Immature natural killer cell (primary cell): Measurements from ENCODE around the gene SLC9A9. TPM values are rescaled to one million over a fixed set of nuclear protein-coding genes. Genes with fewer than 3 reads are reported as not detected.
A peak's percentile ranks its signal among the peaks of the same experiment; 100 is the strongest.

Experiments used
- DNase-seq, 3 donors: peaks; one replicate each; pipeline ENCODE4 v3.0.0; 2022; ENCODE audit warnings: mixed read lengths in 1 of 3
- H3K27ac Mint-ChIP-seq, 6 donors: one replicate each; pipeline ENCODE4 v1.8.0; 2020; ENCODE audit warnings: mixed read lengths in 6 of 6, mild to moderate bottlenecking in 5 of 6, inconsistent platforms in 4 of 6, moderate library complexity in 3 of 6
- H3K27me3 Mint-ChIP-seq, 3 donors: one replicate each; pipeline ENCODE4 v1.8.0; 2020 to 2021; ENCODE audit warnings: low read depth in 3 of 3, mild to moderate bottlenecking in 3 of 3, mixed read lengths in 3 of 3, moderate library complexity in 3 of 3, inconsistent platforms in 1 of 3
- H3K36me3 Mint-ChIP-seq, 3 donors: one replicate each; pipeline ENCODE4 v1.8.0; 2020; ENCODE audit warnings: mixed read lengths in 3 of 3, inconsistent platforms in 2 of 3, mild to moderate bottlenecking in 2 of 3
- H3K4me1 Mint-ChIP-seq, 2 donors: one replicate each; pipeline ENCODE4 v1.8.0; 2020; ENCODE audit warnings: inconsistent platforms in 2 of 2, mild to moderate bottlenecking in 2 of 2, mixed read lengths in 2 of 2, moderate library complexity in 1 of 2
- H3K4me3 Mint-ChIP-seq, 5 donors: one replicate each; pipeline ENCODE4 v1.8.0; 2020; ENCODE audit warnings: mild to moderate bottlenecking in 5 of 5, mixed read lengths in 5 of 5, inconsistent platforms in 3 of 5, moderate library complexity in 3 of 5
- H3K9me3 Mint-ChIP-seq, 6 donors: one replicate each; pipeline ENCODE4 v1.8.0; 2020; ENCODE audit warnings: mild to moderate bottlenecking in 6 of 6, mixed read lengths in 6 of 6, inconsistent platforms in 4 of 6, moderate library complexity in 3 of 6
- polyA plus RNA-seq, 3 donors: library from polyadenylated mRNA; unstranded; fragments of 300-500 nt; fragmentation: Illumina TruSeq; gene quantifications; one replicate each; pipeline ENCODE4 v1.2.3, GENCODE V29; 2021

Gene SLC9A9
- polyA plus RNA-seq, 3 donors from 2014 or later = 17.2 to 21.3 (median 19.7) TPM

DNA sequence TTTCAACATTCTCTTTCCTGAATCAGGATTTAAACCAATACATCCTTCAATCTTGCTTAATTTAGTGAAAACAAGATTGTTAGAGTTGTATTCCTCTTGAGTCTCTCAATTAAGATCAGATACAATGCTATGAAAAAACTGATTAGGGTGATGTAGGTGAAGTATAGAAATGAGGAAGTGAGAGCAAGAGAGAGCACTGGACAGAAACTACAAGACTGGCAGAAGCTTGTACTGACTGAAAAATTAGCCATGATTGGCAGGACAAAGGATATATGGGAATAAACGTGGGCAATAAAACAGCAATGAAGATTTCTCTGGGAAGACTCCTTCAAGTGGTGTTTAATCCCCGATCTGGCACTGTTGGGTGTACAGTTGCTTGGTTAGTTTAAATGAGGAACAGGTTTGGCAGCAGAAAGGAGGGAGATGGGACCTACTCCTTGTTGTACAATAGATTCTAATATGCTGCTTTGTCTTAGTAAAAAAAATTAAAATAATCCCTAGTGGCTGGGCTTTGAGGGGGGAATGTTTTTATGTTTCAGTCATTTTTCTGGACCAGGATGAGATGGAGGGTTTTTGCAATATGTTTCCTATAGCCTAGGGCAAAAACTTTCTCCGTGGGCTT lies 252.7 kb downstream of the SLC9A9 start:
- Mint-ChIP-seq H3K9me3 (no peaks in the 10 kb centered on the region), H3K4me3 (no peak overlapping the region), H3K36me3 (peaks cover 0 to 14% (median 10%) of the 10 kb centered on the region in 3 donors), H3K27me3 (no peaks in the 10 kb centered on the region), H3K27ac (no peak overlapping the region), H3K4me1 (no peaks in the 10 kb centered on the region)
- DNase-seq = no peak

DNA sequence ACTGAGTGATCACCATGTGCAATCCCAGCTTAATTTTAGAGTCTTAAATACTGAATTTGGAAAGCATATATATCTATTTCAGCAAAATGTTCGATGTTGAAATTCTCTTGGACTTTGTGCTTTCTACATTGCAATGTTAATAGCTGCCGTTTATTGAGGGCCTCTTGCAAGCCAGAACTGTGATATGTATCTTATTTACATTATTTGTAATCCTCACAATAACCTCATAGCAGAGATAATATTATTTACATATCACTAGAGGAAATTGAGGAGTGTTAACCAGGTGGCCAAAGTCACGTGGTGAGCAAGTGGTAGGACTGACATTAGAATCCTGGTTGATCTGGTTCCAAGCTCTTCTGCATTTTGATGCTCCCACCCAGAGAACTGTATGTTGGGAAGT lies 254.1 kb downstream of the SLC9A9 start:
- no peaks in the 10 kb centered on the region for H3K4me1 Mint-ChIP-seq
- H3K4me3 Mint-ChIP-seq = no peak overlapping the region
- H3K27ac Mint-ChIP-seq = no peak overlapping the region
- peaks cover 0 to 9% (median 7%) of the 10 kb centered on the region in 3 donors for H3K36me3 Mint-ChIP-seq
- no peaks in the 10 kb centered on the region for H3K27me3 Mint-ChIP-seq
- DNase-seq = no peak
- H3K9me3 Mint-ChIP-seq = no peaks in the 10 kb centered on the region

DNA sequence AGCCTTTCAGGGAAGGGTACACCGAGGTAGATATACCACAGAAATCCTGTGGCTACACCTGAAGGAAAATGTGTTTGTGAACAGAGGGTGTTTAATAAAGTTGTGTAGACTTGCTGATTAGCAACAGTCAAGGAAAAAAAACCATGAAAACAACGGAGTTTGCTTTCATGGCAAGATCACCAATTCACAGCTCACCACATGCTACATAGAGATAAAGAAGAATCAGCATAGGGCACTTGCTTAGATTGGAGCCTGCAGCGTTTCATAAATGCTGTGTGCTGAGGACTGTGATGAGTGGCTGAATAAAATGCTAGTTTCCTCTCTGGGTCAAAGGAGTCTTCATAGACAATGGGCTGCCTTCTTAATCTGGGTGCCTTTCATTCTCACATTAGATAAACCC lies 257.6 kb downstream of the SLC9A9 start:
- Mint-ChIP-seq H3K27ac (no peak overlapping the region), H3K4me3 (no peak overlapping the region), H3K27me3 (no peaks in the 10 kb centered on the region), H3K4me1 (no peaks in the 10 kb centered on the region), H3K9me3 (no peaks in the 10 kb centered on the region), H3K36me3 (peaks cover 0 to 11% (median 4%) of the 10 kb centered on the region in 3 donors)
- no peak for DNase-seq

DNA sequence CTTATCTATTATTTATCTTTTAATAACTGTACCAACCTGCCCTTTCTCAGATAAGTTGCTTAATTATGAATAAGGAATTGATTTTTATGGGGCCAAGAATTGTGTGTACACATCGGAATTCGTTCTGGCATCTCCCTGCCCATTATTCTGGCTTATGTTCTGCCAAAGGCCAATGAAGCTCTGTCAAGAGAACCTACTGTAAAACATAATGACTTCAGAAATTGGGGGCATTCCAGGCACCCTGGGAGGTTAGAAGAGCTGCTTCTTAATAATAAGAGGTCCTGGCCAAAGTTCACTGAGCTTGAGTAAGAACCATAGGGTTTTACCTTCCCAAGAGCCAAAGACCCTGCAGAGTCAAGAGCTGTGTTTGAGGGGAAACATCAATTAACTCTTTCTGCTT lies 261.7 kb downstream of the SLC9A9 start:
- Mint-ChIP-seq H3K36me3 (peaks cover 7 to 15% (median 8%) of the 10 kb centered on the region in 3 donors), H3K4me1 (no peaks in the 10 kb centered on the region), H3K4me3 (no peak overlapping the region), H3K9me3 (no peaks in the 10 kb centered on the region), H3K27ac (no peak overlapping the region), H3K27me3 (no peaks in the 10 kb centered on the region)
- no peak for DNase-seq

DNA sequence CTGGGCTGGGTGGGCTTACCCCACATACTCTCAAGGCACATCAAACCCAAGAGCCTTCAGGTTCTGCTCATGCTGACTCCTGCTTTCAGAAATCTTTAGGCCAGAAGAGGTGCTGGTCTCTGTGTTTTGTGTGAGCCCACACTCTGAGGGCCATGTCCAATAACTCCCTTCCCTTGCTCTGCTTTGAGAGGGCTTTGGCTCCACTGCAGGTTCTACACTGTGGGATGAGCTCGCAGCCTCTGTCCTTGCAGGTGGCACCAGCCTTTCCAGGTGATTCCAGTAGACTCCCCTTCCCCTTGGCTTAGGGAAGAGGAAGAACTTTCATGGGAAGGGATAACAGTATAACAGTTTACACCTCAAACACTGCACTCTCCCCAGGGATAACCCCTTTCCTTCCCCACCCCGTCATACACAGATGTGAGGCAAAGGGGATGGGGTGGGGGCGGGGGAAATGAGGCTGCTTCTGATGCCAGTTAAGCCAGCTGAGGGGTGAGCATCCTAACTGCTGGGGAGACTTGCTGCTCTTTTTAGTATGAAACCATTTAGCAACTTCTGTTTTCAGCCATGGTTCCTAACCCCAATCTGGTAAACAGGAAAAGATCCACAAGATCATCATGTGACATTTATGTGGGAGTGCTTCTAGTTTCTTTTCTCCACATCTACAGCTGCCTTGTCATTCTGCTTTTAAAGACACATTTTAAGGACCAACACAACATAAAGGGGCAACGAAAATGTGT lies 262.4 kb downstream of the SLC9A9 start:
- no peaks in the 10 kb centered on the region for H3K27me3 Mint-ChIP-seq
- H3K4me1 Mint-ChIP-seq = no peaks in the 10 kb centered on the region
- peaks cover 7 to 17% (median 8%) of the 10 kb centered on the region in 3 donors for H3K36me3 Mint-ChIP-seq
- H3K4me3 Mint-ChIP-seq = no peak overlapping the region
- H3K27ac Mint-ChIP-seq = no peak overlapping the region
- DNase-seq = no peak
- no peaks in the 10 kb centered on the region for H3K9me3 Mint-ChIP-seq

DNA sequence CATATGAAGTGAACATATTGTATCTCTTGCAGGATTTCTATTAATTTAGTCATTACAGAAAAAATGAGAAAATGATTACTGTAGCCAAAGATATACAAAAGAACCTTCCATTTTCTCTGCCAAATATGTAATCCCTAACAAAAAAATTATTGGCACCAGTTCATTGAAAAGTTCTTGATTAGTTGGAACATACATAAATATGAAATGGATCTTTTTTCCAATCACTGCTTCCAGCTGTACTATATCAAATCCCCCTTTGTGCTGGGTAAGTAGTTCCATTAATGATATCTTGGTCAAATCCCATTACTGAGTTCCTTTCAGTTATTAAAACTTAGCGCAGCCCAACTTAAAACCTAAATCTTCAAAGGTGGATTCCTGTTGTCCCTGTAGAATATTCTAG lies 263.8 kb downstream of the SLC9A9 start:
- H3K27me3 Mint-ChIP-seq = no peaks in the 10 kb centered on the region

DNA sequence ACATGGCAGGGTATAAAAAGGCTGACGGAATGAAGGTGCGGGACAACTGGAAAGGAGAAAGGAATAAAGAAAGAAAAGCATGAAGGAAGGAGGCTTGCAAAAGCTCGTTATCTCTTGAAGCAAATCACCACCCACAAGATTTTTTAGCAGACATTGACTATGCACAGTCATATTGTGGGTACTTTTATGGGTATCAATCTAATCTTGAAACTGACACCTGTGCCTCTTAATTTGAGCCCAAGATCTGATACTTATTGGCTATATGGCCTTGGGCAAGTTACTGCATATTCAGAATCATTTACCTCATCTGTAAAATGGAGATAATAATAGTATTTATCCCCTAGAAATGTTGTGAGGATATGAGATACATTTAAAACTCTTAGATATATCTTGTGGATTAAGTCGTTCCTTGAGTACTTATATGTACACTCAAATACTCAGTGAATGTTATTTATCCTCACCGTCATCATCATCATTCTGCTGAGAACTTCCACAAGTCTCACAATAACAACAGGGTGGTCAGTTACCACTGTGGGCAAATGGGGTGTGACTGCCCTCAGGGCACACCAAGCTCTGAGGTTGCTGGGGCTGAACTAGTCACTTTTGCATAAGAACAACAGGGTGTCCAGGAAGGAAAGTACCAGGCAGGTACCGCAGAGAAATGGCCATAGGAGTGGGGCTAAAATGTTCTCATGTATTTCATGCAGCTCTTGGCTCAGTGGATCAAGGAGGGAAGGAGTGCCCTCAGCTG lies 266.1 kb downstream of the SLC9A9 start:
- H3K4me3 Mint-ChIP-seq = no peak overlapping the region
- H3K36me3 Mint-ChIP-seq = peaks cover 15 to 26% (median 26%) of the 10 kb centered on the region in 3 donors
- no peak for DNase-seq
- H3K4me1 Mint-ChIP-seq = no peaks in the 10 kb centered on the region
- peaks cover 0 to 2% (median 0%) of the 10 kb centered on the region in 6 donors for H3K9me3 Mint-ChIP-seq
- no peaks in the 10 kb centered on the region for H3K27me3 Mint-ChIP-seq
- peak overlapping the region in 1 of 6 donors; percentile 45 for H3K27ac Mint-ChIP-seq

More for the DNA sequence above, 263.8 kb downstream of the SLC9A9 start:
- Mint-ChIP-seq H3K9me3 (peaks cover 0 to 1% (median 0%) of the 10 kb centered on the region in 6 donors), H3K27ac (peak overlapping the region in 1 of 6 donors; percentile 53), H3K36me3 (peaks cover 7 to 17% (median 8%) of the 10 kb centered on the region in 3 donors), H3K4me1 (no peaks in the 10 kb centered on the region), H3K4me3 (no peak overlapping the region)
- no peak for DNase-seq

DNA sequence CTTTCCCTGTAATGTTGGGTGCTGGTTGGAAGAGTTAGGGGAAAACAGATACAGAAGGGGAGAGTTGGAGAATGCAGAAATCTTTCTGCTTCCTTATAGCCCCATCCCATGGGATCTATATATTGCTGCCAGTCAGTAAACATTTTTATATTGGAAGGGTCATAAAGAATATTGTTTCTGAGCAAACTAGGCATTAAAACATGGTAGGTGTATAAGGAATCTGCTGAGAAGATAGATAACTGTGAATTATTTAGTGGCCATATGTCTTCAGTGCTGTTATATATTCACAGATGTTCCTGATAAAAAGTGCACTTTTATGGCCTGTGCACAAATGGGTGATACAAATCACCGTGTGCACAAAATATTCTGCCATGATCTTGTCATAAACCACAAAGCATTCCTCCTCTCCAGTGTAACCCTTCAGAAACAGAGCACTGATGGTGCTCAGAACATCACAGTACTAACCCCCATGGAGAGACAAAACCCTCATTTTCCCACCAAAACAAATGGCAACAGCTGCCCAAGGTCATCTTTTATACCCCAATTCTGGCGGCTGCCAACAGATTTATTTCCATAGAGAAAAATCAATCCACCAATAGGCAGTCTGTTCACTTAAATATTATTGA lies 269.3 kb downstream of the SLC9A9 start:
- Mint-ChIP-seq H3K27ac (no peak overlapping the region), H3K27me3 (no peaks in the 10 kb centered on the region), H3K4me3 (no peak overlapping the region), H3K9me3 (peaks cover 0 to 2% (median 0%) of the 10 kb centered on the region in 6 donors), H3K4me1 (no peaks in the 10 kb centered on the region), H3K36me3 (peaks cover 18 to 42% (median 29%) of the 10 kb centered on the region in 3 donors)
- no peak for DNase-seq

DNA sequence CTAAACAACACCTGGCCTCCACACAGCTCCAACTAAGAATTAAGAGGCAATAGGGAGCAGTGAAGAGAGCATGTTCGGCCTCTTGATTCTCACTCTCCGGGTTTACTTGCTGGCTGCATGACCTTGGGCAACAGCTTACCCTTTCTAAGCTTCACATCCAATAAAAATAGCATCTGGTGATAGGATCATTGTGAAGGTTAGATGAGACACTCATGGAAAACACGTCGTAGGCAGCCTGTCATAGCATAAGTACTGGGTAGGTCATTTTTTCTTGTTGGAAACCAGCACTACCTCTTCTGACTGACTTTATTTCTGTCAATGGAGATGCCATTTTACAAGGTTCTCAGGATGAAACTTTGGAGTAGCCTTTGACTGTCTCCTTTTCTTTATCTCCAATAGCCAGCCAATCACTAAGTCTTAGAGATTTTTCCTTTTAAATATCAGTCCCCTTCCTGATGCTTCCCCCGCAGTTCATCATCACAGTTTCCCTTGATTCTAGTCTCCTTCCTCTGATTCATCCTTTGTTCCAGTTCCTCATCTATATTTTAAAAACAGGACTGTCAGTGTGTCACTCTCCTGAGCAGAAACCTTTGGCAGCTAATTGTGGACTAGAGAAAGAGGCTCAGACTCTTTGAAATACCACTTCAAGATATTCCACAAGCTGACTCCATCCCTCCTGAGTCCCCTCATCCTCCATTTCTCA lies 271.5 kb downstream of the SLC9A9 start:
- Mint-ChIP-seq H3K27ac (peak overlapping the region in 1 of 6 donors; percentile 20), H3K9me3 (peaks cover 0 to 2% (median 0%) of the 10 kb centered on the region in 6 donors), H3K27me3 (no peaks in the 10 kb centered on the region), H3K36me3 (peaks cover 23 to 48% (median 36%) of the 10 kb centered on the region in 3 donors), H3K4me3 (no peak overlapping the region), H3K4me1 (no peaks in the 10 kb centered on the region)
- no peak for DNase-seq

DNA sequence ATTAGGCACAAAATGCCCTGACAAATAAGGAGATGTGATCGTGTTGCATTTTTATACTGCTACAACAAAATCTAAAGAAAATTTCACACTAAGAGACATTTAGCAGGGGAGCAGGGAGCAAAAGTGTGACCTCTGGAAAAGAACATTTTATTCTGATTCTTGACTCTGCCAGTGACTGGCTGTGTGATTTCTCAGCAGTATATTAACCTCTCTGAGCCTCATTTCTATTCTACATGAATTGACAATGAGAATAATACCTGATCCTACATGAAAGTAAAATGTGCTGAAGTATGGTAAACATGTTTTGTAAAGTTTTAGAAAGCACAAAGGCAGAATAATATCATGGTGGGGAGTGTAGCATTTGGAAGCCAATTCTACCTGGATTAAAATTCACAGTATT lies 273.3 kb downstream of the SLC9A9 start:
- no peak overlapping the region for H3K4me3 Mint-ChIP-seq
- peaks cover 0 to 1% (median 0%) of the 10 kb centered on the region in 6 donors for H3K9me3 Mint-ChIP-seq
- no peaks in the 10 kb centered on the region for H3K4me1 Mint-ChIP-seq
- H3K27me3 Mint-ChIP-seq = no peaks in the 10 kb centered on the region
- H3K36me3 Mint-ChIP-seq = peaks cover 25 to 46% (median 32%) of the 10 kb centered on the region in 3 donors
- H3K27ac Mint-ChIP-seq = no peak overlapping the region
- no peak for DNase-seq

DNA sequence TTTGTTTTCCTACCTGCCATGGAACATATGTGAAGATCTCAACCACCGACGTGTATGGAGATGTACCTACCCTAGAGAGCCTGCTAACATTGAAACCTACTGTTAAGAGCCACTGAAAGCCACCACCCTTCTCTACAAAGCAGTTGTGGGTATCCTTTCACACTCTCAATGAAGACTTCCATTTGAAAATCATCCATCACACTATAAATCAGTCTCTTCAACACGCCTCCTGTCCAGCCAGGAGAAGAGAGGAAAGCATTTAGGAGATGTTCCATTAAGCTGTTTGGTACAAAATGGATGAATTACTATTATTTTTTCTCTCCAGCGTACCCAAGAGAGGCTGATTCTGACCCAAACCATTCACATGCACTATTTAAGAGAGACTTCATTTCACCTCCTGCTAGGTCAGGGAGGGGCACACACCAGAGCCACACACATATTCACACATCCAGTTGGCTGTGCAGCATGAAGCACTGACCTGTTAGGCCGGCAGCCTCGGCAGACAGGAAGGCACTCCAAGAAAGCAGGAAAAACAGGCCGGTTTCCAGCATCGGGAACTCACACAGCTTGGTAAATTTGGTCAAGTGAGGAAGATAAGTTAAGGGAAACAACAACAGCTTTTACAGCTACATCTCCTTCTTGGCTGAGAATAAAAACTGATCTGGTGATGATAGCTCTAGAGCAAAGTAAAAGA lies 274.5 kb downstream of the SLC9A9 start:
- H3K36me3 Mint-ChIP-seq = peaks cover 25 to 43% (median 32%) of the 10 kb centered on the region in 3 donors
- no peak overlapping the region for H3K27ac Mint-ChIP-seq

DNA sequence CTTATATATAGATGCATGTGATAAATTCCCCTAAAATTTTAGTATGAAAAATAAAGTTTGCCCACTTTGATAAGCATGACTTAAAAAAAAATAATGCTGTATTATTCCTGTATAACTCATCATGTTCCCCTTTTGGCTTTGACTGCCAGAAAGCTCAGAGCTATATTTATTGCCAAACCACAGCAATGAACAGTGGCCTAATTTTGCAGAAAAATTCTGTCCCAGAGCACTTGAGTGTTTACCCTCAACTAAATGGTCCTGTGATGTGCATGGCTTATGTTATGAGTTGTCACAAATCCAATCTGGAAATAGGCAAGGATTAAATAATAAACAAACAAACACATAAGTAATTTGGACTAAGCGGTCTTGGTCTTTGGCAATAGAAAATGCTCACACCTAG lies 276.7 kb downstream of the SLC9A9 start:
- Mint-ChIP-seq H3K4me1 (no peaks in the 10 kb centered on the region), H3K27me3 (no peaks in the 10 kb centered on the region), H3K36me3 (peaks cover 11 to 26% (median 18%) of the 10 kb centered on the region in 3 donors), H3K9me3 (no peaks in the 10 kb centered on the region), H3K27ac (no peak overlapping the region), H3K4me3 (no peak overlapping the region)
- DNase-seq = no peak

More for the DNA sequence above, 274.5 kb downstream of the SLC9A9 start:
- H3K4me3 Mint-ChIP-seq = no peak overlapping the region
- DNase-seq = no peak
- H3K27me3 Mint-ChIP-seq = no peaks in the 10 kb centered on the region
- H3K9me3 Mint-ChIP-seq = peaks cover 0 to 1% (median 0%) of the 10 kb centered on the region in 6 donors
- H3K4me1 Mint-ChIP-seq = no peaks in the 10 kb centered on the region

DNA sequence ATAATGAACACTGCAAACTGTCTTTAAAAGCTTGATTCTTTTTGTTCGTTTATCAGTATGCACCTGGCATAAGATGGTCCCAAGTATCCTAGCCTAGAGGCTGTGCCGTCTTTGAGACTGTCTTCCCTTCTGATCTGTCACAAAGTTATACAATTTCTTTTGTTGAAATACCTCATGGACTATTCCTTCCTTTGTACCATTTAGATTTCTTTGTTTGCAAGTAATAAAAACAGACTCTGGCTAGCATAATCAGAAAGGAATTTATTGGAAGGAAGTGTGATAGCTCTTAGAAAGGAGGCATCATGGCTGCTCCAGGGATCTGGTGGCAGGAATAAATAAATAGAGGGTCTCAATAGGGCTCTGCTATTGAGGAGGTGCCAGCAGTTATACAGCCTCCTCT lies 280.4 kb downstream of the SLC9A9 start:
- Mint-ChIP-seq H3K4me1 (no peaks in the 10 kb centered on the region), H3K27me3 (peaks cover 0 to 2% (median 0%) of the 10 kb centered on the region in 3 donors), H3K9me3 (no peaks in the 10 kb centered on the region), H3K27ac (no peak overlapping the region), H3K4me3 (no peak overlapping the region), H3K36me3 (peaks cover 6 to 11% (median 9%) of the 10 kb centered on the region in 3 donors)
- DNase-seq = no peak
